IMR-90 (cell line): ENCODE results near the gene YES1. TPM values are rescaled to one million over a fixed set of nuclear protein-coding genes. Genes with fewer than 3 reads are reported as not detected.
"Not testable (repeated sequence)": the region's sequence is repeated elsewhere in the genome, so short reads cannot be mapped to it uniquely, and the experiment has no call there.

Experiments used
- ATAC-seq: fragments of 200-7000 bp; cut with Tn5 transposase; 2 replicates; pipeline ENCODE4 v1.9.1; 2020; ENCODE audit warnings: low read depth, mild to moderate bottlenecking, moderate library complexity
- BruUV-seq: library from RNA; stranded (reverse); fragments of 400-500 nt; replicated peaks from 2 replicates; lab custom pipeline; 2021; lab: Mats Ljungman, UMichigan
- CTCF ChIA-PET: fragments of 300-600 bp; formaldehyde crosslinking; extraction: SDS; loops from one replicate; lab custom pipeline; 2021; ENCODE audit warnings: antibody characterized with exemption; lab: Yijun Ruan, JAX
- POLR2A ChIA-PET: fragments of 300-600 bp; sonication (Branson Sonifier 250); formaldehyde crosslinking; loops from one replicate; lab custom pipeline; 2022; ENCODE audit warnings: antibody characterized with exemption; ENCODE audit not compliant: unreplicated experiment; lab: Charles Lee
- DNase-seq: peaks from one replicate; pipeline ENCODE4 v3.0.0; 2013
- H2AFZ ChIP-seq: replicated peaks from 2 replicates; pipeline ENCODE3; 2013; ENCODE audit warnings: low read length, mild to moderate bottlenecking; ENCODE audit not compliant: poor library complexity
- H2AK5ac ChIP-seq: 2 replicates; pipeline ENCODE4 v1.6.1; 2013; ENCODE audit warnings: low read depth, low read length, inconsistent platforms
- H2AK9ac ChIP-seq: replicated peaks from 2 replicates; pipeline ENCODE3; 2013; ENCODE audit warnings: mild to moderate bottlenecking, low read depth, low read length, moderate library complexity; ENCODE audit not compliant: poor library complexity
- H2BK120ac ChIP-seq: 2 replicates; pipeline ENCODE4 v1.6.1; 2013; ENCODE audit warnings: low read depth, low read length, inconsistent platforms
- H2BK15ac ChIP-seq: 3 replicates; pipeline ENCODE4 v1.6.1; 2013; ENCODE audit warnings: low read depth, low read length, inconsistent platforms
- H2BK20ac ChIP-seq: 2 replicates; pipeline ENCODE4 v1.6.1; 2013; ENCODE audit warnings: low read depth, mild to moderate bottlenecking, inconsistent platforms, low read length, moderate library complexity
- H2BK5ac ChIP-seq: 2 replicates; pipeline ENCODE4 v1.6.1; 2013; ENCODE audit warnings: mild to moderate bottlenecking, low read depth, low read length, inconsistent platforms; ENCODE audit not compliant: poor library complexity, severe bottlenecking
- H3K14ac ChIP-seq: replicated peaks from 2 replicates; pipeline ENCODE4 v1.6.1; 2013; ENCODE audit warnings: low read depth, low read length, inconsistent platforms
- H3K18ac ChIP-seq: 2 replicates; pipeline ENCODE4 v1.6.1; 2013; ENCODE audit warnings: low read depth, low read length, control low read depth
- H3K23ac ChIP-seq: 2 replicates; pipeline ENCODE4 v1.6.1; 2013; ENCODE audit warnings: low read depth, low read length, inconsistent platforms
- H3K27ac ChIP-seq: 2 replicates; pipeline ENCODE4 v1.5.1; 2013; ENCODE audit warnings: mild to moderate bottlenecking, control low read depth, low read length; ENCODE audit not compliant: insufficient read depth
- H3K27me3 ChIP-seq: 2 replicates; pipeline ENCODE4 v1.6.1; 2013; ENCODE audit warnings: low read length; ENCODE audit not compliant: control insufficient read depth, insufficient read depth
- H3K36me3 ChIP-seq: 2 replicates; pipeline ENCODE4 v1.6.1; 2013; ENCODE audit warnings: low read length, mixed read lengths; ENCODE audit not compliant: control insufficient read depth, insufficient read depth
- H3K4ac ChIP-seq: 2 replicates; pipeline ENCODE4 v1.6.1; 2013; ENCODE audit warnings: low read depth, low read length, inconsistent platforms
- H3K4me1 ChIP-seq: 2 replicates; pipeline ENCODE4 v1.6.1; 2013; ENCODE audit warnings: low read length, mixed read lengths; ENCODE audit not compliant: control insufficient read depth, insufficient read depth
- H3K4me2 ChIP-seq: 2 replicates; pipeline ENCODE4 v1.6.1; 2013; ENCODE audit warnings: low read depth, mild to moderate bottlenecking, control low read depth, low read length, moderate library complexity
- H3K4me3 ChIP-seq: 2 replicates; pipeline ENCODE4 v1.5.1; 2013; ENCODE audit warnings: low read depth, mild to moderate bottlenecking, control low read depth, low read length, moderate library complexity; ENCODE audit not compliant: insufficient read depth
- H3K56ac ChIP-seq: 2 replicates; pipeline ENCODE4 v1.6.1; 2013; ENCODE audit warnings: low read length, inconsistent platforms; ENCODE audit not compliant: insufficient read depth; ENCODE audit errors: extremely low read depth
- H3K79me1 ChIP-seq, 2 experiments: 2 replicates each; pipeline ENCODE4 v1.6.1; 2013; ENCODE audit warnings: low read length in 2 of 2, inconsistent platforms in 1 of 2, low read depth in 1 of 2
- H3K9ac ChIP-seq: 2 replicates; pipeline ENCODE4 v1.6.1; 2013; ENCODE audit warnings: low read depth, low read length, control low read depth
- H3K9me1 ChIP-seq: 2 replicates; pipeline ENCODE4 v1.6.1; 2013; ENCODE audit warnings: low read length, inconsistent platforms; ENCODE audit not compliant: insufficient read depth
- H3K9me3 ChIP-seq: 2 replicates; pipeline ENCODE4 v1.6.1; 2013; ENCODE audit warnings: low read length; ENCODE audit not compliant: control insufficient read depth, insufficient read depth
- H4K20me1 ChIP-seq: 2 replicates; pipeline ENCODE4 v1.6.1; 2013; ENCODE audit warnings: low read length, inconsistent platforms; ENCODE audit not compliant: insufficient read depth
- H4K5ac ChIP-seq: 2 replicates; pipeline ENCODE4 v1.6.1; 2013; ENCODE audit warnings: mild to moderate bottlenecking, low read depth, low read length, control low read depth
- H4K8ac ChIP-seq, 2 experiments: 2 replicates each; pipeline ENCODE4 v1.6.1; 2013; ENCODE audit warnings: low read depth in 2 of 2, low read length in 2 of 2, control low read depth in 1 of 2, inconsistent platforms in 1 of 2
- H4K91ac ChIP-seq: 2 replicates; pipeline ENCODE4 v1.6.1; 2013; ENCODE audit warnings: low read depth, low read length, inconsistent platforms; ENCODE audit not compliant: insufficient read depth
- CEBPB ChIP-seq: IDR thresholded peaks from 2 replicates; pipeline ENCODE4 v1.6.1; 2012; ENCODE audit warnings: low read depth, low read length, improper control_type of control experiment
- NFE2L2 ChIP-seq: fragments of 150-350 bp; IDR thresholded peaks from 2 replicates; pipeline ENCODE4 v1.6.1; 2016; ENCODE audit warnings: low read depth, mild to moderate bottlenecking, low read length
- RAD21 ChIP-seq: IDR thresholded peaks from 2 replicates; pipeline ENCODE4 v1.6.1; 2012; ENCODE audit warnings: low read length, improper control_type of control experiment
- WGBS, 2 experiments: methylation state at CpG; one replicate each; pipeline versions ENCODE4 v1.1.5 to v1.1.7; 2013; ENCODE audit warnings: missing lambda C conversion rate in 2 of 2; ENCODE audit not compliant: insufficient read length in 1 of 2; ENCODE audit errors: extremely low coverage in 2 of 2; 5-methylcytosine and 5-hydroxymethylcytosine counted together
- dilution Hi-C: fragments of 300-500 bp; cut with HindIII; formaldehyde crosslinking; loops from one replicate; pipeline ENCODE4 v1.14.3; 2018; ENCODE audit warnings: low sequenced_read_pairs; ENCODE audit not compliant: unreplicated experiment
- in situ Hi-C: fragments of 300-500 bp; cut with MboI; formaldehyde crosslinking; loops from 3 replicates; pipeline ENCODE4 v1.14.3; 2019; ENCODE audit warnings: low sequenced_read_pairs, inconsistent platforms, mixed read lengths
- intact Hi-C: fragments of 100-400 bp; cut with micrococcal nuclease; formaldehyde crosslinking; loops from 2 replicates; pipeline ENCODE4 v1.10.0; 2022
- polyA plus RNA-seq, 3 experiments: library from polyadenylated mRNA; depleted of rRNA; stranded (reverse); fragments of >200 nt; gene quantifications; 2 replicates each; pipeline ENCODE4 v1.2.3, GENCODE V29; 2012; ENCODE audit warnings: low replicate concordance in 1 of 3
- total RNA-seq: library from RNA; depleted of rRNA; stranded (reverse); fragments of >200 nt; gene quantifications from 2 replicates; pipeline ENCODE4 v1.2.3, GENCODE V29; 2012

The YES1 gene
- total and polyA plus RNA-seq, 2 of the 4 experiments (the other 2 are of a cell fraction), result 16.7 to 62.0 TPM

DNA sequence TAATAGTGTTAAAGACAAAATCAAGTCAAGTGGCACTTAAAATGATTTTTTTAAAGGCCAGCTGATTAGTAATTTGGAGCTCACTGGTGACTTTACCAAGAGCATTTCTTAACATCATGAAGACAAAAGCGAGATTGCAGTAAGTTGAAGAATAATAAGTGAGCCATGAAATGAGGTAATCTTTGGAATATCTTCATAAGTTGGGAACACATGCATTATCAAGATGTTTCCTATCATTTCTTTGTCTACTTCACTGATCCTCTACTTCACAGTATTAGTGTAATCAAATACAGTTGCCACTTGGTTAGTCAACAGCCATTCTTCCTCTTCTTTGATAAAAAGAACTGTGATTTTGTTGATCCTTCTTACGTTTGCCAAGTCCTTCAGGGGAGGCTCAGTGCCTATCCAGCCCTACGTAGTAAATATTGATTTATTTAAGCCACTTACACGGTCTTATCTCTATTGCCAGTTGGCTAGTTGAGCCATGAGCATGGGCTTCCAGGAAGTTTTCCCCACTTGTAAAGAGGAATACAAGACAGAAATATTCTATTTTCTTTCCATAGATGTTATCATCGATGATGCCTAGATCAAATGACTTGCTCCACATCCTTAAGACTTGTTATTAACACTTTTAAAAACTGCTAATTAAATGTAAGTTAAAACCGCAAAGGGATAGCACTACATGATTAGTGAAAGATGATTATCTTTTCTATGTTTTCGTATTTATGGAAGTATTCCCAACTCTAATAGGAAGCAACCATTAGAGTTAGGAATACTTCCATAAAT is 46.1 kb downstream of the YES1 start:
- no CpG with 5 or more reads among the region's 7 CpGs for WGBS, 2 experiments
- no peak overlapping the region for H3K27ac ChIP-seq
- no peak overlapping the region for H2AK5ac ChIP-seq
- no peak overlapping the region for H2BK15ac ChIP-seq
- DNase-seq (no peak), ATAC-seq (no peak)
- H4K5ac ChIP-seq, result no peak overlapping the region
- H3K4me2 ChIP-seq, result no peak overlapping the region
- no peak overlapping the region for H3K4me3 ChIP-seq
- H2BK20ac ChIP-seq, result no peak overlapping the region
- ChIA-PET CTCF (no interaction called here), POLR2A (no interaction called here)
- no peak overlapping the region for H3K9ac ChIP-seq
- H3K36me3 ChIP-seq, result no peaks in the 10 kb centered on the region
- H3K4me1 ChIP-seq, result no peaks in the 10 kb centered on the region
- dilution Hi-C loops, result no loop called here
- H4K91ac ChIP-seq, result no peak overlapping the region
- no peak overlapping the region for H2AFZ ChIP-seq
- intact Hi-C loops, result loop anchor here (5.0 kb wide), 1 partner anchor 36 kb away; no protein-coding TSS in a partner anchor
- no peaks in the 10 kb centered on the region for H3K9me1 ChIP-seq
- peaks cover 3% of the 10 kb centered on the region for H4K20me1 ChIP-seq
- no peak overlapping the region for H4K8ac ChIP-seq
- H2BK120ac ChIP-seq, result no peak overlapping the region
- no peak for TF ChIP-seq RAD21
- no peak for TF ChIP-seq CEBPB
- no peak for TF ChIP-seq NFE2L2
- no TSS peak for BruUV-seq
- no peak overlapping the region for H3K4ac ChIP-seq
- peaks cover 8 to 21% of the 10 kb centered on the region in 2 experiments for H3K79me1 ChIP-seq
- H3K14ac ChIP-seq, result no peak overlapping the region
- in situ Hi-C loops, result no loop called here
- no peaks in the 10 kb centered on the region for H3K27me3 ChIP-seq
- H3K18ac ChIP-seq, result no peak overlapping the region
- no peak overlapping the region for H3K23ac ChIP-seq
- no peak overlapping the region for H3K56ac ChIP-seq
- no peaks in the 10 kb centered on the region for H3K9me3 ChIP-seq
- H2AK9ac ChIP-seq, result no peak overlapping the region
- no peak overlapping the region for H2BK5ac ChIP-seq

DNA sequence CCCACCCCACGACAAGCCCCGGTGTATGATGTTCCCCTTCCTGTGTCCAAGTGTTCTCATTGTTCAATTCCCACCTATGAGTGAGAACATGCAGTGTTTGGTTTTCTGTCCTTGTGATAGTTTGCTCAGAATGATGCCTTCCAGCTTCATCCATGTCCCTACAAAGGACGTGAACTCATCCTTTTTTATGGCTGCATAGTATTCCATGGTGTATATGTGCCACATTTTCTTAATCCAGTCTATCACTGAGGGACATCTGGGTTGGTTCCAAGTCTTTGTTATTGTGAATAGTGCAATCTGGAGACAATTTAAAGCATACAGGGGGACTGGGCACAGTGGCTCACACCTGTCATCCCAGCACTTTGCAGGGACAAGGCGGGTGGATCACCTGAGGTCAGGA is 52.2 kb downstream of the YES1 start:
- H2BK20ac ChIP-seq, BruUV-seq, intact Hi-C loops, H4K91ac ChIP-seq, CTCF ChIA-PET, H3K4ac ChIP-seq, H2BK15ac ChIP-seq, H2BK120ac ChIP-seq, H3K27ac ChIP-seq, dilution Hi-C loops, H3K9ac ChIP-seq, H4K20me1 ChIP-seq, H2AK9ac ChIP-seq, H3K4me1 ChIP-seq, ATAC-seq, DNase-seq, in situ Hi-C loops, POLR2A ChIA-PET, H3K4me2 ChIP-seq, H3K14ac ChIP-seq, H3K36me3 ChIP-seq, H3K4me3 ChIP-seq, H2AFZ ChIP-seq, H4K8ac ChIP-seq, H3K9me3 ChIP-seq, H3K23ac ChIP-seq, H3K18ac ChIP-seq, H3K9me1 ChIP-seq, H4K5ac ChIP-seq, H2AK5ac ChIP-seq, H3K27me3 ChIP-seq, H2BK5ac ChIP-seq, H3K56ac ChIP-seq: not testable (repeated sequence)
- 100% methylated on average over 1 of the region's 4 CpGs; no CpG with 5 or more reads in 1 of the 2 experiments for WGBS, 2 experiments
- peaks cover 3 to 11% of the 10 kb centered on the region in 2 experiments; a peak in 3 of 4 replicates for H3K79me1 ChIP-seq
